Right lobe of liver (tissue), 6 donors: ENCODE results near the gene LPAR3. TPM values are rescaled to one million over a fixed set of nuclear protein-coding genes. Genes with fewer than 3 reads are reported as not detected.

Experiments used
- ATAC-seq, 4 donors: fragments of 200-7000 bp; cut with Tn5 transposase; one replicate each; pipeline ENCODE4 v1.9.1; 2020; ENCODE audit warnings: mild to moderate bottlenecking in 4 of 4, moderate library complexity in 4 of 4
- DNase-seq, 3 donors: peaks; one replicate each; pipeline ENCODE4 v3.0.0-alpha.2; 2020
- H3K27ac ChIP-seq, 3 donors: fragments of 200-600 bp; one replicate each; pipeline ENCODE4 v1.8.0; 2022
- H3K27me3 ChIP-seq, 2 donors: fragments of 200-600 bp; one replicate each; pipeline ENCODE4 v1.8.0; 2022
- H3K36me3 ChIP-seq, 4 donors: fragments of 200-600 bp; sonication (generic) in 1 of 4; one replicate each; pipeline versions ENCODE4 v1.5.1 to v1.8.0; 2017 to 2022; ENCODE audit warnings: control low read depth in 1 of 4
- H3K4me1 ChIP-seq, 4 donors: fragments of 200-600 bp; sonication (generic) in 1 of 4; one replicate each; pipeline versions ENCODE4 v1.5.1 to v1.8.0; 2017 to 2022; ENCODE audit warnings: control low read depth in 1 of 4
- H3K4me3 ChIP-seq, 3 donors: fragments of 200-600 bp; one replicate each; pipeline ENCODE4 v1.8.0; 2022
- H3K9me3 ChIP-seq, 4 donors: fragments of 200-600 bp; sonication (generic) in 1 of 4; one replicate each; pipeline versions ENCODE4 v1.5.1 to v1.8.0; 2017 to 2022; ENCODE audit warnings: control low read depth in 1 of 4
- CTCF ChIP-seq, 4 donors: fragments of 200-600 bp in 3 of 4; fragments of 450-650 bp in 1 of 4; IDR thresholded peaks; one replicate each; pipeline versions ENCODE4 v1.5.1 to v1.8.0; 2016 to 2022; ENCODE audit warnings: antibody characterized with exemption in 4 of 4, mild to moderate bottlenecking in 2 of 4
- POLR2A ChIP-seq: fragments of 450-650 bp; IDR thresholded peaks from one replicate; pipeline ENCODE4 v1.6.1; 2017; ENCODE audit warnings: antibody characterized with exemption, mild to moderate bottlenecking
- WGBS: methylation state at CpG from one replicate; pipeline ENCODE4 v1.1.6; 2018; ENCODE audit warnings: low coverage, low lambda C conversion rate; ENCODE audit not compliant: insufficient coverage; ENCODE audit errors: missing lambda C conversion rate; 5-methylcytosine and 5-hydroxymethylcytosine counted together
- intact Hi-C, 2 donors: fragments of 100-400 bp; cut with DNase I; formaldehyde crosslinking; loops; one replicate each; pipeline versions ENCODE4 v1.11.2 to v1.14.1; 2022
- total RNA-seq, 6 experiments: library from RNA; depleted of rRNA in 2 of 6; stranded (reverse); fragments of >200 nt in 2 of 6; fragmentation: NEBNext Ultra II Directional in 3 of 6; extraction: Animal tissue kit (Norgen Biotek cat#: 25700) in 3 of 6; gene quantifications; one replicate each; pipeline versions ENCODE4 v1.1.0 to v1.2.4, GENCODE V29; 2016 to 2023
- donor health status: DM: no; HTN: yes; CAD: no.
- donor health status: DM: no; HTN: no; CAD: no.
- donor health status: DM: no; HTN: no; CAD: no.
- donor health status: DM: no; HTN: yes; CAD: no.
- donor health status: DM: no; HTN: yes; CAD: no.

LPAR3 gene
- total RNA-seq, 6 experiments from 2014 or later = 0.31 TPM; not detected in 5

GRCh38 chr1:84774669-84775534 is 118.1 kb downstream of the LPAR3 start:
- H3K36me3 ChIP-seq = no peaks in the 10 kb centered on the region
- H3K4me1 ChIP-seq = no peaks in the 10 kb centered on the region
- H3K27ac ChIP-seq = no peak overlapping the region
- no peaks in the 10 kb centered on the region for H3K27me3 ChIP-seq
- WGBS = no CpG with 5 or more reads among the region's 16 CpGs
- ATAC-seq = no peak
- H3K9me3 ChIP-seq = no peaks in the 10 kb centered on the region
- TF ChIP-seq POLR2A = no peak
- no peak for TF ChIP-seq CTCF (IDR thresholded peaks at IDR 0.05)
- intact Hi-C loops = loop anchor here (10.0 kb wide), 2 partner anchors 150 to 160 kb away; no protein-coding TSS in a partner anchor
- no peak for DNase-seq
- no peak overlapping the region for H3K4me3 ChIP-seq

- Histone ChIP-seq H3K36me3 (no peaks in the 10 kb centered on the region), H3K27me3 (no peaks in the 10 kb centered on the region), H3K4me3 (no peak overlapping the region), H3K4me1 (no peaks in the 10 kb centered on the region), H3K27ac (no peak overlapping the region), H3K9me3 (no peaks in the 10 kb centered on the region)
- TF ChIP-seq CTCF (IDR thresholded peaks at IDR 0.05) = no peak
- no peak for TF ChIP-seq POLR2A
- WGBS = 47% methylated on average over 2 of the region's 4 CpGs
- DNase-seq (no peak), ATAC-seq (no peak)
- intact Hi-C loops = loop anchor here (10.0 kb wide), 2 partner anchors 151 to 161 kb away; no protein-coding TSS in a partner anchor
These were observed 119.0 kb downstream of the LPAR3 start for GRCh38 chr1:84773933-84774497.

- no peaks in the 10 kb centered on the region for H3K4me1 ChIP-seq
- WGBS = 70% methylated on average over 6 of the region's 6 CpGs
These were observed 119.8 kb downstream of the LPAR3 start for GRCh38 chr1:84773195-84773594.

GRCh38 chr1:84772428-84772943 is 120.5 kb downstream of the LPAR3 start:
- Histone ChIP-seq H3K27me3 (no peaks in the 10 kb centered on the region), H3K9me3 (no peaks in the 10 kb centered on the region), H3K27ac (no peak overlapping the region), H3K4me1 (no peaks in the 10 kb centered on the region), H3K4me3 (no peak overlapping the region), H3K36me3 (no peaks in the 10 kb centered on the region)
- peak; percentile 64 to 77 (median 70) for DNase-seq
- peak; percentile 89 to 97 (median 95) for ATAC-seq
- 14% methylated on average over 6 of the region's 6 CpGs for WGBS
- intact Hi-C loops = loop anchor here (10.0 kb wide), 2 partner anchors 152 to 162 kb away; no protein-coding TSS in a partner anchor
- TF ChIP-seq CTCF (IDR thresholded peaks at IDR 0.05) = peak; percentile 85 to 95 (median 94)
- TF ChIP-seq POLR2A = no peak

More at GRCh38 chr1:84773195-84773594, 119.8 kb downstream of the LPAR3 start:
- intact Hi-C loops = loop anchor here (10.0 kb wide), 2 partner anchors 152 to 162 kb away; no protein-coding TSS in a partner anchor
- Histone ChIP-seq H3K27me3 (no peaks in the 10 kb centered on the region), H3K9me3 (no peaks in the 10 kb centered on the region), H3K36me3 (no peaks in the 10 kb centered on the region), H3K27ac (no peak overlapping the region), H3K4me3 (no peak overlapping the region)
- no peak for TF ChIP-seq CTCF (IDR thresholded peaks at IDR 0.05)
- TF ChIP-seq POLR2A = no peak
- ATAC-seq (no peak), DNase-seq (no peak)
